ENCODE measurements around the gene TRABD. TPM values are rescaled to one million over a fixed set of nuclear protein-coding genes. Genes with fewer than 3 reads are reported as not detected.

Gene TRABD
- total RNA-seq, 1 donor from 2014 or later = 35.7 TPM

DNA sequence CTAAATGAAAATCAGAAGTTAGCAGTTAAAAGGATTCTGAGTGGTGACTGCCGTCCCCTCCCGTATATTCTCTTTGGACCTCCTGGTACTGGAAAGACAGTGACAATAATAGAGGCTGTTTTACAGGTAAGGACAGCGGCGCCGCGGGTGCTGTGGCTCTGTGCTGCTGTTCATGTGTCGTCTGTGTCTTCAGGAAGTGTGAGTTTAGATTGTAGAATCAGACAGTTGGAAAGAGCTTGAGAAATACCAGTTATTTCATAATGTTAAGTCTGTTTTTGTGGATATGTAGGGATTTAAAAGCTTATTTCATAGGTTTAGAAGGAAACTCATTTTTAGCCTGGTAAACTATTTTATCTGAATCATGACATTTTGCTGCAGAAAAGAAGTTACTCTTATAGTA lies 42.6 kb upstream of the TRABD start:
- Mint-ChIP-seq H3K27me3 (ENCODE audit: low read depth, unreplicated experiment) (peaks cover 12% of the 10 kb centered on the region), H3K4me1 (ENCODE audit: low read depth, unreplicated experiment) (peaks cover 2% of the 10 kb centered on the region), H3K4me3 (ENCODE audit: unreplicated experiment) (no peak overlapping the region), H3K9me3 (ENCODE audit: unreplicated experiment) (no peaks in the 10 kb centered on the region), H3K36me3 (ENCODE audit: low read depth, unreplicated experiment) (no peaks in the 10 kb centered on the region), H3K27ac (ENCODE audit: unreplicated experiment) (no peak overlapping the region)
- Histone ChIP-seq H3K27me3 (ENCODE audit: insufficient read depth, low read length) (no peaks in the 10 kb centered on the region), H3K36me3 (ENCODE audit: insufficient read depth, low read length) (no peaks in the 10 kb centered on the region), H3K27ac (ENCODE audit: low read depth, low read length) (no peak overlapping the region), H3K4me1 (ENCODE audit: insufficient read depth, low read length) (no peaks in the 10 kb centered on the region), H4K20me1 (ENCODE audit: insufficient read depth, low read length) (no peaks in the 10 kb centered on the region), H3K79me2 (ENCODE audit: insufficient read depth, low read length) (no peaks in the 10 kb centered on the region), H3K9me3 (ENCODE audit: insufficient read depth, low read depth, low read length) (no peaks in the 10 kb centered on the region), H3K4me2 (ENCODE audit: low read length) (no peak overlapping the region), H3K4me3 (ENCODE audit: insufficient read depth, low read depth, low read length) (no peak overlapping the region), H2AFZ (ENCODE audit: low read depth, low read length) (no peak overlapping the region), H3K9ac (ENCODE audit: low read length) (no peak overlapping the region)
- no peak for TF ChIP-seq EZH2 (IDR thresholded peaks at IDR 0.05; ENCODE audit: insufficient read depth, low read length)
- TF ChIP-seq, protein P1, sequence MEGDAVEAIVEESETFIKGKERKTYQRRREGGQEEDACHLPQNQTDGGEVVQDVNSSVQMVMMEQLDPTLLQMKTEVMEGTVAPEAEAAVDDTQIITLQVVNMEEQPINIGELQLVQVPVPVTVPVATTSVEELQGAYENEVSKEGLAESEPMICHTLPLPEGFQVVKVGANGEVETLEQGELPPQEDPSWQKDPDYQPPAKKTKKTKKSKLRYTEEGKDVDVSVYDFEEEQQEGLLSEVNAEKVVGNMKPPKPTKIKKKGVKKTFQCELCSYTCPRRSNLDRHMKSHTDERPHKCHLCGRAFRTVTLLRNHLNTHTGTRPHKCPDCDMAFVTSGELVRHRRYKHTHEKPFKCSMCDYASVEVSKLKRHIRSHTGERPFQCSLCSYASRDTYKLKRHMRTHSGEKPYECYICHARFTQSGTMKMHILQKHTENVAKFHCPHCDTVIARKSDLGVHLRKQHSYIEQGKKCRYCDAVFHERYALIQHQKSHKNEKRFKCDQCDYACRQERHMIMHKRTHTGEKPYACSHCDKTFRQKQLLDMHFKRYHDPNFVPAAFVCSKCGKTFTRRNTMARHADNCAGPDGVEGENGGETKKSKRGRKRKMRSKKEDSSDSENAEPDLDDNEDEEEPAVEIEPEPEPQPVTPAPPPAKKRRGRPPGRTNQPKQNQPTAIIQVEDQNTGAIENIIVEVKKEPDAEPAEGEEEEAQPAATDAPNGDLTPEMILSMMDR (IDR thresholded peaks at IDR 0.05; ENCODE audit: insufficient read depth, low read depth, low read length) = no peak
- FAIRE-seq (no peak), DNase-seq (ENCODE audit: low read depth) (no peak)

DNA sequence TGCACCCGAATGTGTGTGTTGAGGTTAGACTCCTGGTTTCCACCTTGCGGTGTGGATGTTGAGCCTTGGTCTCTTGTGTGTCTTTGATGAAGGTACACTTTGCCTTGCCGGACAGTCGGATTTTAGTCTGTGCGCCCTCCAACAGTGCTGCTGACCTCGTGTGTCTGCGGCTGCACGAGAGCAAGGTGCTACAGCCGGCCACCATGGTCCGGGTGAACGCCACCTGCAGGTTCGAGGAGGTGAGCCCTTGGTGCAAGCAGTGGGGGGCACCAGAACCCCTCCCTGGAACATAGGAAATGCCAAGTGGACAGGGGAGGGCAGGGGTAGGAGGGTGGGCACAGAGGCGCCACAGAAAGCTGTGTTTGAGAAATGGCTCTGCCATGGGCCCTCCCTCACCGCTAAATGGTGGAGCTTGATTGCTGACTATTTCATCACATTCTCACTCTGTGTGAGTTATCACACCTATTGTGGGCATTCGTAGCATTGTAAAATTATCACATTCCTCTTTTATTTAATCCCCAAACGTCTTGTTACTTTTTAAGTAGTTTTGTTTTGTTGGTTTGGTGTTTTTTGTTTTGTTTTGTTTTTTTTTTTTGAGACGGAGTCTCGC lies 41.6 kb upstream of the TRABD start:
- no peak overlapping the region for H3K4me3 ChIP-seq (ENCODE audit: insufficient read depth, low read depth, low read length)
- H3K27me3 ChIP-seq (ENCODE audit: insufficient read depth, low read length) = no peaks in the 10 kb centered on the region
- no peaks in the 10 kb centered on the region for H3K36me3 ChIP-seq (ENCODE audit: insufficient read depth, low read length)
- H2AFZ ChIP-seq (ENCODE audit: low read depth, low read length) = no peak overlapping the region
- no peaks in the 10 kb centered on the region for H3K9me3 Mint-ChIP-seq (ENCODE audit: unreplicated experiment)
- no peaks in the 10 kb centered on the region for H3K9me3 ChIP-seq (ENCODE audit: insufficient read depth, low read depth, low read length)
- no peak for DNase-seq (ENCODE audit: low read depth)
- no peak overlapping the region for H3K27ac ChIP-seq (ENCODE audit: low read depth, low read length)
- H3K27ac Mint-ChIP-seq (ENCODE audit: unreplicated experiment) = no peak overlapping the region
- no peaks in the 10 kb centered on the region for H3K36me3 Mint-ChIP-seq (ENCODE audit: low read depth, unreplicated experiment)
- TF ChIP-seq EZH2 (IDR thresholded peaks at IDR 0.05; ENCODE audit: insufficient read depth, low read length) = no peak
- TF ChIP-seq, protein P1 (IDR thresholded peaks at IDR 0.05; ENCODE audit: insufficient read depth, low read depth, low read length) = no peak
- H3K4me2 ChIP-seq (ENCODE audit: low read length) = no peak overlapping the region
- peaks cover 3% of the 10 kb centered on the region for H3K4me1 ChIP-seq (ENCODE audit: insufficient read depth, low read length)
- no peaks in the 10 kb centered on the region for H3K79me2 ChIP-seq (ENCODE audit: insufficient read depth, low read length)
- H3K4me3 Mint-ChIP-seq (ENCODE audit: unreplicated experiment) = no peak overlapping the region
- H4K20me1 ChIP-seq (ENCODE audit: insufficient read depth, low read length) = no peaks in the 10 kb centered on the region
- no peak overlapping the region for H3K9ac ChIP-seq (ENCODE audit: low read length)
- H3K27me3 Mint-ChIP-seq (ENCODE audit: low read depth, unreplicated experiment) = peaks cover 12% of the 10 kb centered on the region
- peaks cover 2% of the 10 kb centered on the region for H3K4me1 Mint-ChIP-seq (ENCODE audit: low read depth, unreplicated experiment)
- no peak for FAIRE-seq

DNA sequence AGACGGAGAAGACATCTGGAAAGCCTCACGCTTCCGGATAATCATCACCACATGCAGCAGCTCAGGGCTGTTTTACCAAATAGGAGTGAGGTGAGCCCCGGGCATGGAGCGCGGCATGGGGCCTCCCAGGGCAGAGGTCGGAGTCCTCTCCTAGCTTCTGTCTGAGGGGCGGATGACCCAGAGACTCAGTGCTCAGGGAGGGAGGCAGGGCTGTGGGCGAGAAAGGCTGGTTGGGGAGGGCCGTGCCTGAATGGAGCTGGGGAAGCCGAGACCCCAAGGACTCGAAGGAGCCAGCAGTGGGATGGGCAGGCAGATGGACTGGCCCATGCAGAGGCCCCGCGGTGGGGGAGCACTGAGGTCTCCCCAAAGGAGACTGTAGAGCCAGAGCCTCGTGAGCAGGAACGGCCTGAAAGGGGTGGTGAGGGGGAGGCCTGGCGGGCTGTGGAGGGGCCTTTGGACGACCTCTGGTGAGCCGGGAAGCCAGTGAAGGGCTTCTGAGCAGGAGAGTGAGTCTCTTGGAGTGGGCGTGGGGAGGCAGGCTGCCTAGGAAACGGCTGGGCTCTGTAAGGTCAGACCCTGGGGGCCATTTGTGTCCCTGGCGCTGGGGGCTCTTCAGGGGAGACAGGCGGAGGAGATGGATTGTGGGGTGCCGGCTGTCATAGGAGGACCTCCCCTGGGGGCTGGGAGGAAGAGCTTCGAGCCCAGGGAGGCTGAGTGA lies 39.8 kb upstream of the TRABD start:
- no peak overlapping the region for H3K4me3 ChIP-seq (ENCODE audit: insufficient read depth, low read depth, low read length)
- H3K27me3 ChIP-seq (ENCODE audit: insufficient read depth, low read length) = no peaks in the 10 kb centered on the region
- peaks cover 13% of the 10 kb centered on the region for H3K27me3 Mint-ChIP-seq (ENCODE audit: low read depth, unreplicated experiment)
- no peaks in the 10 kb centered on the region for H3K36me3 ChIP-seq (ENCODE audit: insufficient read depth, low read length)
- H3K4me3 Mint-ChIP-seq (ENCODE audit: unreplicated experiment) = no peak overlapping the region
- no peak for FAIRE-seq
- no peak overlapping the region for H3K4me2 ChIP-seq (ENCODE audit: low read length)
- H4K20me1 ChIP-seq (ENCODE audit: insufficient read depth, low read length) = peaks cover 2% of the 10 kb centered on the region
- DNase-seq (ENCODE audit: low read depth) = no peak
- H3K9me3 Mint-ChIP-seq (ENCODE audit: unreplicated experiment) = no peaks in the 10 kb centered on the region
- peaks cover 6% of the 10 kb centered on the region for H3K4me1 Mint-ChIP-seq (ENCODE audit: low read depth, unreplicated experiment)
- H3K27ac ChIP-seq (ENCODE audit: low read depth, low read length) = no peak overlapping the region
- H3K9ac ChIP-seq (ENCODE audit: low read length) = no peak overlapping the region
- H3K36me3 Mint-ChIP-seq (ENCODE audit: low read depth, unreplicated experiment) = no peaks in the 10 kb centered on the region
- H3K9me3 ChIP-seq (ENCODE audit: insufficient read depth, low read depth, low read length) = no peaks in the 10 kb centered on the region
- H3K79me2 ChIP-seq (ENCODE audit: insufficient read depth, low read length) = no peaks in the 10 kb centered on the region
- no peak for TF ChIP-seq EZH2 (IDR thresholded peaks at IDR 0.05; ENCODE audit: insufficient read depth, low read length)
- TF ChIP-seq, protein P1 (IDR thresholded peaks at IDR 0.05; ENCODE audit: insufficient read depth, low read depth, low read length) = no peak
- H3K4me1 ChIP-seq (ENCODE audit: insufficient read depth, low read length) = peaks cover 5% of the 10 kb centered on the region
- H2AFZ ChIP-seq (ENCODE audit: low read depth, low read length) = no peak overlapping the region
- H3K27ac Mint-ChIP-seq (ENCODE audit: unreplicated experiment) = no peak overlapping the region
